Memory B cell (primary cell): ENCODE results near the gene GSDMA.
A peak's percentile ranks its signal among the peaks of the same experiment; 100 is the strongest.

Source experiments
- ATAC-seq: fragments of 150-1000 bp; cut with Tn5 transposase; 2 replicates; pipeline ENCODE4 v1.10.0; 2021; ENCODE audit warnings: low read depth, mild to moderate bottlenecking, moderate library complexity
- DNase-seq, 2 donors: peaks; one replicate each; pipeline ENCODE4 v3.0.0; 2022; ENCODE audit warnings: low spot score in 2 of 2
- H3K27ac Mint-ChIP-seq: one replicate; pipeline ENCODE4 v1.8.0; 2022; ENCODE audit warnings: mild to moderate bottlenecking, moderate library complexity, mixed read lengths
- H3K27me3 Mint-ChIP-seq: one replicate; pipeline ENCODE4 v1.8.0; 2022; ENCODE audit warnings: mixed read lengths
- H3K36me3 Mint-ChIP-seq: one replicate; pipeline ENCODE4 v1.8.0; 2022; ENCODE audit warnings: mild to moderate bottlenecking, mixed read lengths
- H3K4me1 Mint-ChIP-seq: one replicate; pipeline ENCODE4 v1.8.0; 2022; ENCODE audit warnings: mixed read lengths
- H3K4me3 Mint-ChIP-seq: one replicate; pipeline ENCODE4 v1.8.0; 2022; ENCODE audit warnings: mild to moderate bottlenecking, moderate library complexity, mixed read lengths
- H3K9me3 Mint-ChIP-seq: one replicate; pipeline ENCODE4 v1.8.0; 2022; ENCODE audit warnings: mixed read lengths

Gene GSDMA

DNA sequence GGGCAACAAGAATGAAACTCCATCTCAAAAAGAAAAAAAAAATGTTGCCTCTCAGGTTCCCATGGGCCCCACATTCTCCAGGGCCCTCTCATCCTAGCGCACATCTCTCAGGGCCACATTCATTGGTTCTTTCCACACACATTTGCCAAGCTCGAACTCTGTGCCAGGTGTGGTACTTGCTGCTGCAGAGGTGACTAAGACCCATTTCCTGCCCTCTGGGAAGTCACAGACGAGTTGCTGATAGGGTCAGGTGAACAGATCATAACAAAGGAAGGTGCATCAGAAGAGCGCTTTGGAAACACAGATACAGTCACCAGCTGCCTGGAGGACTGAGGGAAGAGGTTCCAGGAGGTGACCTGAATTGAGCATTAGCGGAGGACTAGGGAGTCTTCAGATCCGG, 1.0 kb downstream of the GSDMA start:
- Mint-ChIP-seq H3K4me3 (no peak overlapping the region), H3K27me3 (peaks cover 4% of the 10 kb centered on the region), H3K36me3 (no peaks in the 10 kb centered on the region), H3K4me1 (peaks cover 21% of the 10 kb centered on the region), H3K9me3 (no peaks in the 10 kb centered on the region), H3K27ac (no peak overlapping the region)
- DNase-seq (no peak), ATAC-seq (no peak)

GRCh38 chr17:39965017-39965699, 2.4 kb downstream of the GSDMA start:
- Mint-ChIP-seq H3K9me3 (no peaks in the 10 kb centered on the region), H3K27me3 (peaks cover 8% of the 10 kb centered on the region), H3K27ac (peak overlapping the region; percentile 46), H3K4me3 (no peak overlapping the region), H3K36me3 (no peaks in the 10 kb centered on the region), H3K4me1 (peaks cover 16% of the 10 kb centered on the region)
- ATAC-seq: no peak
- DNase-seq: no peak

GRCh38 chr17:39966771-39967170, 4.0 kb downstream of the GSDMA start:
- H3K27me3 Mint-ChIP-seq: peaks cover 8% of the 10 kb centered on the region
- H3K4me1 Mint-ChIP-seq: peaks cover 15% of the 10 kb centered on the region
- no peaks in the 10 kb centered on the region for H3K36me3 Mint-ChIP-seq
- ATAC-seq (no peak), DNase-seq (no peak)
- no peak overlapping the region for H3K4me3 Mint-ChIP-seq
- no peak overlapping the region for H3K27ac Mint-ChIP-seq
- no peaks in the 10 kb centered on the region for H3K9me3 Mint-ChIP-seq

DNA sequence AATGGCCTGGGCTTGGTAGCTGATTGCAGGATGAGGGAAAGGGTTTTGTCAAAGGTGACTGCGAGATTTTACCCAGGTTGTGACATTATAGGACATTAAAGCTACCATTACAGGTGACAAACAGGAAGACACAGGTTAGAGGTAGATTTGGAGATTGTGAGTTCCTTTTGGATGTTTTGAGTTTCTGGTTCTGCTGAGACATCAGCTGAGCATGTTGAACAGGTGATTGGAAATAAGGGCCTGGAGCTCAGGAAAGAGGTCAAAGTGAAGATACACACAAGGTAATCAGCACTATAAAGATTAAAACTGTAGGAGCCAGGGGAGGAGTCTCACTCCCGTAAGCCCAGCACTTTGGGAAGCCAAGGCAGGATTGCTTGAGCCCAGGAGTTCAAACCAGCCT, 6.0 kb downstream of the GSDMA start:
- Mint-ChIP-seq H3K27me3 (peaks cover 10% of the 10 kb centered on the region), H3K36me3 (no peaks in the 10 kb centered on the region), H3K27ac (no peak overlapping the region), H3K4me3 (no peak overlapping the region), H3K4me1 (peaks cover 9% of the 10 kb centered on the region), H3K9me3 (no peaks in the 10 kb centered on the region)
- ATAC-seq (no peak), DNase-seq (no peak)

DNA sequence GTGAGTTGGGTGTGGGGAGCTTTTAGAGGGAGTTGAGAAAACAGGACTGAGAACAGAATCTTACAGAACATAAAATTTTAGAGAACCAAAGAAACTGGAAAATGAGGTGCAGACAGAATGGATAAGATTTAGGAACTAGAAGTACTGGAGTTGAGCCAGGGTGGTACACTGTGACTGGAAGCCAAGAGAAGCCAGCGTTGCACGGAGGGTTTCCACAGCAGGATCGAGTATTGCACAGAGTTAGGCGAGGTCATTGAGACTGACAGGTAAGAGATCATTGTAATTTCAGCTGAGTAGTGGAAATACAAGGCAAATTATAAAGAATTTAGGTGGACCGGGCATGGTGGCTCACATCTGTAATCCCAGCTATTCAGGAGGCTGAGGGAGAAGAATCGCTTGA, 6.6 kb downstream of the GSDMA start:
- H3K36me3 Mint-ChIP-seq: no peaks in the 10 kb centered on the region
- H3K27ac Mint-ChIP-seq: no peak overlapping the region
- no peak overlapping the region for H3K4me3 Mint-ChIP-seq

DNA sequence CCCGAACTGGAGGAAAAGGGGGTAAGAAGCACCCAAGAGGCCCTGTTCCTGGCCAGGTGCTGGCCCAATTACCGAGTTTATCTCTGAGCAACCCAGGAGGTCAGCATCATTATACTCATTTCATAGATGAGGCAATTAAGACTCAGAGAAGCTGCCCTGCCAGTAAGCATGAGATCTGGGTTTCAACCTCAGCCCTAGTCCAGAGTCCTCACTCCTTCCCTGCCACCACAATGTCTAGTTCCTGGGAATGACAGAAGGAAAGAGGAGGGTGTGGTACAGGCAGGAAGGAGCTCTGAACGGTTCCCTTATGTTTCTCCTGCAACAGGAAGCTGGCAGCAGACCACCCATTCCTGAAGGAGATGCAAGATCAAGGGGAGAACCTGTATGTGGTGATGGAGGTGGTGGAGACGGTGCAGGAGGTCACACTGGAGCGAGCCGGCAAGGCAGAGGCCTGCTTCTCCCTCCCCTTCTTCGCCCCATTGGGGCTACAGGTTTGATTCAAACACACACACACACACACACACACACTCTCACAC, 7.4 kb downstream of the GSDMA start:
- peaks cover 16% of the 10 kb centered on the region for H3K27me3 Mint-ChIP-seq
- DNase-seq (no peak), ATAC-seq (no peak)
- no peak overlapping the region for H3K4me3 Mint-ChIP-seq
- H3K4me1 Mint-ChIP-seq: peaks cover 4% of the 10 kb centered on the region
- H3K27ac Mint-ChIP-seq: no peak overlapping the region
- H3K9me3 Mint-ChIP-seq: no peaks in the 10 kb centered on the region
- no peaks in the 10 kb centered on the region for H3K36me3 Mint-ChIP-seq

More for the DNA sequence above, 6.6 kb downstream of the GSDMA start:
- ATAC-seq (no peak), DNase-seq (no peak)
- Mint-ChIP-seq H3K9me3 (no peaks in the 10 kb centered on the region), H3K4me1 (peaks cover 6% of the 10 kb centered on the region), H3K27me3 (peaks cover 16% of the 10 kb centered on the region)

DNA sequence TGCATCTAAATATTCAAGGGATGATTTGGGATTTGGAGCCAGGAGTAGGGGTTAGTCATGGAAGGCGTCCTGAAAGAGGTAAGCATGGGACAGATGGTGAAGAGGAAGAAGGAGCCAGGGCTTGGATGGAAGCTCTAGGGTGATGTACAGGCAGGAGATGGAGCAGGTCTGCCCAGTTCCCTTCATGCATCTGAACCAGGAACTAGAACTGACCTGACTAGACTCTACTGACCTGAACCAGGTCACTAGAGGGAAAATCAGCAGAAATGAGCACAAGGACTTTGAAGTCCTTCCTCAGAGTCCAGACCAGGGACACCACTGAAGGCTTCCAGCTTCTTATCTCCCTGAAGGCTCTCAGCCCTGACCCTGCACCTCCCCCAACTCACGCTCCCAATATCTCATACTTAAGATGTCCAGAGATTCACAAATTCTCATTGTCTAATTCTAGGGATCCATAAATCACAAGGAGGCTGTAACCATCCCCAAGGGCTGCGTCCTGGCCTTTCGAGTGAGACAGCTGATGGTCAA, 8.3 kb downstream of the GSDMA start:
- H3K4me1 Mint-ChIP-seq: peaks cover 4% of the 10 kb centered on the region
- no peak for ATAC-seq
- no peak overlapping the region for H3K27ac Mint-ChIP-seq

DNA sequence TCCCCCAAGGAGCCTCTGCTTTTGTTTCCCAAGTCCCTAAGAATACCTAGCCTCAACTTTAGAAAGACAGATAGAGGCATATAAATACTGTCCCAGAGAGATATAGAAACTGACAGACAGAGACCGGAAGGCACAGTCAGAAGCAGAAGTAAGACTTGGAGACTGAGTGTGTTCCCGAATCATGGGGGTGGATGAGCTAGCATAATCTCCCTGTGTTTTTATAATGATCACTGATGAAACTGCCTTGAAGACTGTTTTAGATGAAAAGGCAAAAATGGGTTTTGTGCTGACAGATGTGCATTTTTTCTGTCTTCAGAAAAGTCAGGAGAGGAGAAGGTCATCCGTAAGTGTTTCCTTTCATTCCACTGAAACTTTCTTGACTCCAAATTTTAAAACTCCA, 9.5 kb downstream of the GSDMA start:
- Mint-ChIP-seq H3K4me1 (peaks cover under 1% of the 10 kb centered on the region), H3K9me3 (no peaks in the 10 kb centered on the region), H3K27ac (no peak overlapping the region), H3K36me3 (no peaks in the 10 kb centered on the region), H3K27me3 (peaks cover 16% of the 10 kb centered on the region), H3K4me3 (no peak overlapping the region)
- ATAC-seq (no peak), DNase-seq (no peak)

More for the DNA sequence above, 8.3 kb downstream of the GSDMA start:
- no peak overlapping the region for H3K4me3 Mint-ChIP-seq
- DNase-seq: no peak
- no peaks in the 10 kb centered on the region for H3K9me3 Mint-ChIP-seq
- H3K27me3 Mint-ChIP-seq: peaks cover 16% of the 10 kb centered on the region
- no peaks in the 10 kb centered on the region for H3K36me3 Mint-ChIP-seq

GRCh38 chr17:39973496-39973895, 10.7 kb downstream of the GSDMA start:
- H3K27ac Mint-ChIP-seq: no peak overlapping the region
- ATAC-seq: no peak

DNA sequence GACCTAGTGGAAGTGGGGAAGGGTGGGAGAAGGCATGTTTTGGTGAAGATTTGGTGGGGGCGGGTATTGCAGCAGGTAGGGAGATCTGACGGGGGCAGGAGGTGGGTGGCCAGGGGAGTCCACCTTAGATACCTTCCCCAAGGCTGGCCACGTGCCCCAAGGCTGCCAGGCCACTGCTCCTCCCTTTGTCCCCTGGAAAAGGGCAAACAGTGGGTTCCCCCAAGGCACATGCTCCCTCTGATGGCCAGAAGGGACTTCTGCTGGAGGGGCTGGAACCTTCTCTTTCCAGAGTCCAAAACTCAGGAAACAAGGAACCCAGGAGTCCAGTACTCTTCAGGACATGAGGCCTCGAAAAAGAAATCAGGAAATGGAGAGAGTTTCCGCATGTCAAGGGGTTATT, 11.6 kb downstream of the GSDMA start:
- H3K9me3 Mint-ChIP-seq: no peaks in the 10 kb centered on the region
- ATAC-seq (no peak), DNase-seq (no peak)
- no peaks in the 10 kb centered on the region for H3K36me3 Mint-ChIP-seq
- H3K4me3 Mint-ChIP-seq: no peak overlapping the region
- H3K27me3 Mint-ChIP-seq: peaks cover 10% of the 10 kb centered on the region
- H3K4me1 Mint-ChIP-seq: peaks cover 5% of the 10 kb centered on the region
- no peak overlapping the region for H3K27ac Mint-ChIP-seq

More at GRCh38 chr17:39973496-39973895, 10.7 kb downstream of the GSDMA start:
- Mint-ChIP-seq H3K9me3 (no peaks in the 10 kb centered on the region), H3K4me1 (no peaks in the 10 kb centered on the region), H3K36me3 (no peaks in the 10 kb centered on the region), H3K4me3 (no peak overlapping the region), H3K27me3 (peaks cover 15% of the 10 kb centered on the region)
- no peak for DNase-seq

DNA sequence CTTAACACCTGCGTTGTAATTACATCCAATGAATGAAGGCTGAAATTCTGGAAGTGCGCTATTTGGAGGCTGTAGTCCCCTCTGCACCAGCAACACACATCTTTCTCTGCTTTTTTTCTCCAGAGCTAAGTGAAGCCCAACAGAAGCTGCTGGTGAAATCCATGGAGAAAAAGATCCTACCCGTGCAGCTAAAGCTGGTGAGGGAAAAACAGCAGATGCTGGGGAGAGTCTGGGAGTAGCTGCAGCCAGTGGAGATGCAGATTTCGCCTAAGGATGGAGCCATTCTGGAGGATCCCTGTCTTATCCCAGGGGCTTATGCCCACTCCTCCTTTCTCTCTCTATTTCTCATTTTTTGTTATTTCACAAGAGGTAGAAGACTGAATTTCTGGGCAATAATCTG, 13.0 kb downstream of the GSDMA start:
- H3K4me1 Mint-ChIP-seq: peaks cover 12% of the 10 kb centered on the region
- DNase-seq (no peak), ATAC-seq (no peak)
- H3K27me3 Mint-ChIP-seq: peaks cover 8% of the 10 kb centered on the region
- no peaks in the 10 kb centered on the region for H3K9me3 Mint-ChIP-seq
- H3K36me3 Mint-ChIP-seq: no peaks in the 10 kb centered on the region
- no peak overlapping the region for H3K27ac Mint-ChIP-seq
- no peak overlapping the region for H3K4me3 Mint-ChIP-seq

- no peaks in the 10 kb centered on the region for H3K9me3 Mint-ChIP-seq
- peak overlapping the region; percentile 90 for H3K27ac Mint-ChIP-seq
- H3K4me1 Mint-ChIP-seq: peaks cover 20% of the 10 kb centered on the region
- DNase-seq (no peak), ATAC-seq (no peak)
- peaks cover 2% of the 10 kb centered on the region for H3K36me3 Mint-ChIP-seq
- peaks cover 2% of the 10 kb centered on the region for H3K27me3 Mint-ChIP-seq
- peak overlapping the region; percentile 87 for H3K4me3 Mint-ChIP-seq
These were observed 16.3 kb downstream of the GSDMA start for GRCh38 chr17:39979016-39979670.

GRCh38 chr17:39979893-39980350, 17.1 kb downstream of the GSDMA start:
- H3K36me3 Mint-ChIP-seq: peaks cover 8% of the 10 kb centered on the region
- DNase-seq (no peak), ATAC-seq (peak; percentile 14)
- H3K4me3 Mint-ChIP-seq: peak overlapping the region; percentile 87
- no peaks in the 10 kb centered on the region for H3K9me3 Mint-ChIP-seq
- H3K4me1 Mint-ChIP-seq: peaks cover 22% of the 10 kb centered on the region
- H3K27me3 Mint-ChIP-seq: no peaks in the 10 kb centered on the region
- peak overlapping the region; percentile 90 for H3K27ac Mint-ChIP-seq
